ENCODE results near the gene PYROXD2.

DNA sequence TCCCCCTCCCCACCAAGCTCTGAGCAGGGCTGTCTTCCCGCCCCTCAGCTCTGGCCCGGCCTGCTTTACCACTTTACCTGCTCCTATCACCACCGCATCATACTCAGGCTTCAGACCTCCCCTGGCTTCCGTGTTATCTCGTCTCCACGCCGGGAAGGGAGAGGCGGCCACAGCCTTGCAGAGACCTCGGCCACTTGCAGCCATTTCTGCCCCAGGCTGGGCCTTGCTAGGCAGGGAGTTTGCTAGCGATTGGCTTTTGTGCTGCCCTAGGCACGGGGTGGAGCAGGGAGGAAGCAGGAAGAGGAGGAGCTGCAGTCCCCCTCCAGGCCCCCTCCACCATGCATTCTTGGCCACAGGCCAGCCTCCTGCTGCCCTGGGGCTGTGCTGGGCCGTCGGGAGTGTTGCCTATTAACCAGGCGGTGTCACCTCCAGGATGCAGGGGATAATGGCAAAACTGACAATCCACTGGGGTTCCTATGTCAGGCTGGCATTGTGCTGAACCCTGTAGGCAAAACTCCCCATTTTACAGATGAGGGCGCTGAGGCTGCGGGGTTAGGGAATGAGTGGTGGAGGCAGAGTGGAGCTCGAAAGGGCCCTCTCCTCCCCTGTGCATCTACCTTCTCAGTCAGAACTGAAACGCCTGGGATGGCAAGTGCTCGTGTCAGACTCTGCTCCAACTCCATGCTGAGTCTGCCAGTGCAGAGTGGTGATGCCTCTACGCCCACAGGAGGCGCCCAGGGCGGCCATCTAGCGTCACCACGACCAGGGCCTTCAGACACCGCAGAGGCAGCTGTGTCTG is at the start of gene PYROXD2:
- TF ChIP-seq GATA3 (IDR thresholded peaks at IDR 0.05; ENCODE audit: low read depth, low read length) (no peak), GATA2 (IDR thresholded peaks at IDR 0.05; ENCODE audit: low read depth, low read length) (no peak)
